ENCODE measurements around the gene ZIC1.
A peak's percentile ranks its signal among the peaks of the same experiment; 100 is the strongest.

The ZIC1 gene

GRCh38 chr3:147388700-147389580 lies 20.2 kb upstream of the ZIC1 start:
- no peaks in the 10 kb centered on the region for H3K36me3 ChIP-seq (ENCODE audit: insufficient read depth, insufficient read length, low read length)
- H3K4me3 ChIP-seq (ENCODE audit: insufficient read length, low read depth) = no peak overlapping the region
- TF ChIP-seq SUZ12 (IDR thresholded peaks at IDR 0.05; ENCODE audit: extremely low read depth, insufficient read depth, insufficient read length) (peak; percentile 92), ZNF274 (IDR thresholded peaks at IDR 0.05; ENCODE audit: low read depth, low read length) (no peak)
- no peak overlapping the region for H3K9ac ChIP-seq (ENCODE audit: insufficient read length, low read depth)
- peaks cover 5% of the 10 kb centered on the region for H3K4me1 ChIP-seq (ENCODE audit: insufficient read depth, insufficient read length)
- DNase-seq (ENCODE audit: low read depth, low spot score) = no peak
- peaks cover 10% of the 10 kb centered on the region; the same call in 1 of the 2 replicates for H3K9me3 ChIP-seq (ENCODE audit: insufficient read depth, low read length)
- peaks cover 100% of the 10 kb centered on the region for H3K27me3 ChIP-seq (ENCODE audit: insufficient read depth, insufficient read length)

GRCh38 chr3:147389717-147390116 lies 19.4 kb upstream of the ZIC1 start:
- Histone ChIP-seq H3K9ac (ENCODE audit: insufficient read length, low read depth) (no peak overlapping the region), H3K36me3 (ENCODE audit: insufficient read depth, insufficient read length, low read length) (no peaks in the 10 kb centered on the region), H3K4me3 (ENCODE audit: insufficient read length, low read depth) (no peak overlapping the region), H3K9me3 (ENCODE audit: insufficient read depth, low read length) (peaks cover 10% of the 10 kb centered on the region; the same call in 1 of the 2 replicates), H3K4me1 (ENCODE audit: insufficient read depth, insufficient read length) (peaks cover 5% of the 10 kb centered on the region), H3K27me3 (ENCODE audit: insufficient read depth, insufficient read length) (peaks cover 100% of the 10 kb centered on the region)
- no peak for DNase-seq (ENCODE audit: low read depth, low spot score)
- TF ChIP-seq ZNF274 (IDR thresholded peaks at IDR 0.05; ENCODE audit: low read depth, low read length) (no peak), YY1 (IDR thresholded peaks at IDR 0.05; ENCODE audit: insufficient read depth, insufficient read length) (no peak), SUZ12 (IDR thresholded peaks at IDR 0.05; ENCODE audit: extremely low read depth, insufficient read depth, insufficient read length) (no peak)

- H3K9me3 ChIP-seq (ENCODE audit: insufficient read depth, low read length) = peaks cover 10% of the 10 kb centered on the region; the same call in 1 of the 2 replicates
- H3K27me3 ChIP-seq (ENCODE audit: insufficient read depth, insufficient read length) = peaks cover 100% of the 10 kb centered on the region
These were observed 18.3 kb upstream of the ZIC1 start for GRCh38 chr3:147390589-147391569.

GRCh38 chr3:147391781-147392624 lies 17.2 kb upstream of the ZIC1 start:
- peak overlapping the region; percentile 31 for H3K4me3 ChIP-seq (ENCODE audit: insufficient read length, low read depth)
- no peaks in the 10 kb centered on the region for H3K36me3 ChIP-seq (ENCODE audit: insufficient read depth, insufficient read length, low read length)
- H3K9me3 ChIP-seq (ENCODE audit: insufficient read depth, low read length) = peaks cover 10% of the 10 kb centered on the region; the same call in 1 of the 2 replicates
- peak overlapping the region; percentile 36 for H3K9ac ChIP-seq (ENCODE audit: insufficient read length, low read depth)
- peaks cover 11% of the 10 kb centered on the region for H3K4me1 ChIP-seq (ENCODE audit: insufficient read depth, insufficient read length)
- no peak for DNase-seq (ENCODE audit: low read depth, low spot score)
- peaks cover 100% of the 10 kb centered on the region for H3K27me3 ChIP-seq (ENCODE audit: insufficient read depth, insufficient read length)
- TF ChIP-seq YY1 (IDR thresholded peaks at IDR 0.05; ENCODE audit: insufficient read depth, insufficient read length) (no peak), ZNF274 (IDR thresholded peaks at IDR 0.05; ENCODE audit: low read depth, low read length) (no peak), SUZ12 (IDR thresholded peaks at IDR 0.05; ENCODE audit: extremely low read depth, insufficient read depth, insufficient read length) (peak; percentile 16)

More at GRCh38 chr3:147390589-147391569, 18.3 kb upstream of the ZIC1 start:
- Histone ChIP-seq H3K4me3 (ENCODE audit: insufficient read length, low read depth) (peak overlapping the region; percentile 24), H3K36me3 (ENCODE audit: insufficient read depth, insufficient read length, low read length) (no peaks in the 10 kb centered on the region), H3K4me1 (ENCODE audit: insufficient read depth, insufficient read length) (peaks cover 5% of the 10 kb centered on the region), H3K9ac (ENCODE audit: insufficient read length, low read depth) (peak overlapping the region; percentile 17)
- TF ChIP-seq SUZ12 (IDR thresholded peaks at IDR 0.05; ENCODE audit: extremely low read depth, insufficient read depth, insufficient read length) (peak; percentile 96), ZNF274 (IDR thresholded peaks at IDR 0.05; ENCODE audit: low read depth, low read length) (no peak)
- no peak for DNase-seq (ENCODE audit: low read depth, low spot score)

GRCh38 chr3:147392625-147392946 lies 16.6 kb upstream of the ZIC1 start:
- TF ChIP-seq SUZ12 (IDR thresholded peaks at IDR 0.05; ENCODE audit: extremely low read depth, insufficient read depth, insufficient read length) = no peak
- no peak for TF ChIP-seq ZNF274 (IDR thresholded peaks at IDR 0.05; ENCODE audit: low read depth, low read length)
- no peak for TF ChIP-seq YY1 (IDR thresholded peaks at IDR 0.05; ENCODE audit: insufficient read depth, insufficient read length)
- H3K4me1 ChIP-seq (ENCODE audit: insufficient read depth, insufficient read length) = peaks cover 11% of the 10 kb centered on the region
- H3K36me3 ChIP-seq (ENCODE audit: insufficient read depth, insufficient read length, low read length) = no peaks in the 10 kb centered on the region
- DNase-seq (ENCODE audit: low read depth, low spot score) = no peak
- peaks cover 100% of the 10 kb centered on the region for H3K27me3 ChIP-seq (ENCODE audit: insufficient read depth, insufficient read length)
- peaks cover 10% of the 10 kb centered on the region; the same call in 1 of the 2 replicates for H3K9me3 ChIP-seq (ENCODE audit: insufficient read depth, low read length)
- H3K9ac ChIP-seq (ENCODE audit: insufficient read length, low read depth) = peak overlapping the region; percentile 36
- peak overlapping the region; percentile 31 for H3K4me3 ChIP-seq (ENCODE audit: insufficient read length, low read depth)

GRCh38 chr3:147393261-147393942 lies 15.8 kb upstream of the ZIC1 start:
- DNase-seq (ENCODE audit: low read depth, low spot score) = no peak
- Histone ChIP-seq H3K36me3 (ENCODE audit: insufficient read depth, insufficient read length, low read length) (no peaks in the 10 kb centered on the region), H3K27me3 (ENCODE audit: insufficient read depth, insufficient read length) (peaks cover 100% of the 10 kb centered on the region)

More at GRCh38 chr3:147393261-147393942, 15.8 kb upstream of the ZIC1 start:
- Histone ChIP-seq H3K4me3 (ENCODE audit: insufficient read length, low read depth) (peak overlapping the region; percentile 48), H3K9me3 (ENCODE audit: insufficient read depth, low read length) (peaks cover 10% of the 10 kb centered on the region; the same call in 1 of the 2 replicates), H3K9ac (ENCODE audit: insufficient read length, low read depth) (peak overlapping the region; percentile 80), H3K4me1 (ENCODE audit: insufficient read depth, insufficient read length) (peaks cover 13% of the 10 kb centered on the region)
- TF ChIP-seq SUZ12 (IDR thresholded peaks at IDR 0.05; ENCODE audit: extremely low read depth, insufficient read depth, insufficient read length) = no peak
- peak; percentile 15 for TF ChIP-seq YY1 (IDR thresholded peaks at IDR 0.05; ENCODE audit: insufficient read depth, insufficient read length)

All from NT2/D1 (cell line).